Vagina (tissue), 2 donors: Measurements from ENCODE around the gene CMIP.

Experiments
- POLR2AphosphoS5 ChIP-seq, 2 donors: sonication (generic); formaldehyde crosslinking; IDR thresholded peaks; one replicate each; pipeline ENCODE4 v1.9.0; 2017; ENCODE audit warnings: antibody characterized with exemption in 2 of 2, mild to moderate bottlenecking in 2 of 2, low read depth in 1 of 2; ENCODE audit not compliant: insufficient read depth in 1 of 2
- TF ChIP-seq, protein P1 (sequence below), 3 experiments: fragments of 450-650 bp in 2 of 3; fragments of 200-600 bp in 1 of 3; sonication (generic) in 1 of 3; IDR thresholded peaks; one replicate each; pipeline ENCODE4 v1.5.1; 2017 to 2019; ENCODE audit warnings: antibody characterized with exemption in 3 of 3, mild to moderate bottlenecking in 2 of 3, moderate library complexity in 2 of 3

DNA sequence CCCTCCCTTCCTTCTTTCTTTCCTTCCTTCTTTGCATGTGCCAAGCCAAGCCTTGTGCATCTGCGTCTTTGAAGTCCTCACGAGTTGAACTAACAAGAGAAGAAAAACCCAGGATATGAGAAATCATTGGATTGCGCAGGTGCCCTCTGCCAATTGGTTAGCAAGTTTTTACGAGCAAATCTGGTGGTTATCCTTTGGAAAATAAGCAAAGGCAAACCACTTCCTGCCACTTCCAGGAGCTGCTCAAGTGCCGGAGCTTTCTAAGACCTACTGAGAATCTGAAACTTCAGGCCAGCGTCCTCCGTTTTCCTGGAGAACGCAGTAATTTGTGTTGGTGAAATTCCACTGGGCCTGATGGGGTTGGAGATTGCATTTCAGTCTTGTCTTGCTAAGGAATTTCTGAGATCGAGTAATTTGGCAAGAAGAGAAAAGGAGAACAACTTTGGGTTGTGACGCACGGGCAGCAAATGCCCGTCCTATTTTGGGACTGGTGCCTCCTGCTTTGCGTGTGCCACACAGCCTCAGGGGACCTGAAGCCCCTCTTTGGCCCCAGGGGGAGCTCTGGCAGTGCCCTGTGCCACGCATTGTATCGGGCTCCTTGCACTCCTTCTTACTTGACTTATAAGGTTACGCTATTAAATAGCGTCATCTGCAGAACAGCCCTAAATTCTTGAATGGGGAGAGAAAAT lies 56.4 kb downstream of the CMIP start:
- TF ChIP-seq, protein P1, sequence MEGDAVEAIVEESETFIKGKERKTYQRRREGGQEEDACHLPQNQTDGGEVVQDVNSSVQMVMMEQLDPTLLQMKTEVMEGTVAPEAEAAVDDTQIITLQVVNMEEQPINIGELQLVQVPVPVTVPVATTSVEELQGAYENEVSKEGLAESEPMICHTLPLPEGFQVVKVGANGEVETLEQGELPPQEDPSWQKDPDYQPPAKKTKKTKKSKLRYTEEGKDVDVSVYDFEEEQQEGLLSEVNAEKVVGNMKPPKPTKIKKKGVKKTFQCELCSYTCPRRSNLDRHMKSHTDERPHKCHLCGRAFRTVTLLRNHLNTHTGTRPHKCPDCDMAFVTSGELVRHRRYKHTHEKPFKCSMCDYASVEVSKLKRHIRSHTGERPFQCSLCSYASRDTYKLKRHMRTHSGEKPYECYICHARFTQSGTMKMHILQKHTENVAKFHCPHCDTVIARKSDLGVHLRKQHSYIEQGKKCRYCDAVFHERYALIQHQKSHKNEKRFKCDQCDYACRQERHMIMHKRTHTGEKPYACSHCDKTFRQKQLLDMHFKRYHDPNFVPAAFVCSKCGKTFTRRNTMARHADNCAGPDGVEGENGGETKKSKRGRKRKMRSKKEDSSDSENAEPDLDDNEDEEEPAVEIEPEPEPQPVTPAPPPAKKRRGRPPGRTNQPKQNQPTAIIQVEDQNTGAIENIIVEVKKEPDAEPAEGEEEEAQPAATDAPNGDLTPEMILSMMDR (IDR thresholded peaks at IDR 0.05), result no peak
- TF ChIP-seq POLR2AphosphoS5 (IDR thresholded peaks at IDR 0.05; ENCODE audit: insufficient read depth in 1 of 2, low read depth in 1 of 2), result no peak
